B cell (primary cell): Measurements from ENCODE around the gene BEAN1. TPM values are rescaled to one million over a fixed set of nuclear protein-coding genes. Genes with fewer than 3 reads are reported as not detected.

Source experiments
- ATAC-seq: fragments of 200-7000 bp; cut with Tn5 transposase; one replicate; pipeline ENCODE4 v1.10.0; 2021; ENCODE audit warnings: low read depth, mild to moderate bottlenecking, moderate number of reproducible peaks, moderate library complexity
- CTCF ChIA-PET: fragments of 350-600 bp; sonication (Branson Sonifier 250); formaldehyde crosslinking; loops from one replicate; lab custom pipeline; 2021; ENCODE audit warnings: antibody characterized with exemption, inconsistent platforms; lab: Charles Lee
- POLR2A ChIA-PET: fragments of 350-600 bp; sonication (Branson Sonifier 250); formaldehyde crosslinking; loops from one replicate; lab custom pipeline; 2021; ENCODE audit warnings: antibody characterized with exemption; lab: Charles Lee
- DNase-seq: peaks from one replicate; pipeline ENCODE4 v3.0.0; 2013
- H2AFZ ChIP-seq: 2 replicates; pipeline ENCODE4 v1.6.1; 2012; ENCODE audit warnings: mild to moderate bottlenecking, low read depth, low read length; ENCODE audit not compliant: insufficient read depth, poor library complexity, severe bottlenecking
- H3K27ac ChIP-seq, 2 donors: 1 replicate in 1 of 2; 2 replicates in 1 of 2; pipeline ENCODE4 v1.5.1; 2012 to 2013; ENCODE audit warnings: low read length in 2 of 2, mild to moderate bottlenecking in 2 of 2, moderate library complexity in 1 of 2
- H3K27me3 ChIP-seq, 4 experiments: fragments of 200-600 bp in 1 of 4; sonication (generic) in 1 of 4; replicated peaks in 1 of 4; 1 replicate in 2 of 4; 2 replicates in 2 of 4; pipeline versions ENCODE4 v1.6.1 to v1.7.0; 2013 to 2016; ENCODE audit warnings: low read length in 3 of 4, mild to moderate bottlenecking in 2 of 4, mixed read lengths in 1 of 4, moderate library complexity in 1 of 4; ENCODE audit not compliant: insufficient read depth in 4 of 4, control insufficient read depth in 3 of 4; ENCODE audit errors: control extremely low read depth in 1 of 4
- H3K36me3 ChIP-seq, 2 experiments: replicated peaks in 1 of 2; 1 replicate in 1 of 2; 2 replicates in 1 of 2; pipeline versions ENCODE4 v1.6.1 to v1.7.1; 2013; ENCODE audit warnings: low read length in 1 of 2; ENCODE audit not compliant: insufficient read depth in 2 of 2, control insufficient read depth in 1 of 2; ENCODE audit errors: control extremely low read depth in 1 of 2, extremely low read depth in 1 of 2
- H3K4me1 ChIP-seq, 2 donors: fragments of 200-600 bp in 1 of 2; sonication (generic) in 1 of 2; 1 replicate in 1 of 2; 2 replicates in 1 of 2; pipeline versions ENCODE4 v1.5.1 to v1.6.1; 2013 to 2017; ENCODE audit warnings: low read length in 2 of 2; ENCODE audit not compliant: control insufficient read depth in 2 of 2, insufficient read depth in 2 of 2
- H3K4me2 ChIP-seq: replicated peaks from 2 replicates; pipeline ENCODE3; 2012; ENCODE audit warnings: mild to moderate bottlenecking, low read depth, low read length; ENCODE audit not compliant: poor library complexity, severe bottlenecking
- H3K4me3 ChIP-seq, 5 experiments: fragments of 200-600 bp in 1 of 5; sonication (generic) in 1 of 5; 1 replicate in 3 of 5; 2 replicates in 2 of 5; pipeline versions ENCODE4 v1.5.1 to v1.7.0; 2011 to 2016; ENCODE audit warnings: low read length in 4 of 5, mild to moderate bottlenecking in 4 of 5, low read depth in 2 of 5, control low read depth in 1 of 5, moderate library complexity in 1 of 5; ENCODE audit not compliant: insufficient read depth in 1 of 5; ENCODE audit errors: control extremely low read depth in 1 of 5, extremely low read depth in 1 of 5
- H3K79me2 ChIP-seq: fragments of 200-600 bp; sonication (generic); one replicate; pipeline ENCODE4 v1.6.0; 2016; ENCODE audit warnings: low read length; ENCODE audit not compliant: control insufficient read depth, insufficient read depth
- H3K9ac ChIP-seq: fragments of 200-600 bp; sonication (generic); 2 replicates; pipeline ENCODE4 v1.6.1; 2017; ENCODE audit warnings: mild to moderate bottlenecking, low read length, moderate library complexity
- H3K9me3 ChIP-seq, 3 donors: one replicate each; pipeline versions ENCODE4 v1.6.1 to v1.7.1; 2013; ENCODE audit warnings: low read length in 2 of 3; ENCODE audit not compliant: control insufficient read depth in 2 of 3, insufficient read depth in 1 of 3; ENCODE audit errors: control extremely low read depth in 1 of 3
- H4K20me1 ChIP-seq: 2 replicates; pipeline ENCODE4 v1.6.0; 2012; ENCODE audit warnings: mild to moderate bottlenecking, low read length; ENCODE audit not compliant: insufficient read depth, control insufficient read depth, poor library complexity, severe bottlenecking
- H3K27ac Mint-ChIP-seq: one replicate; pipeline ENCODE4 v1.8.0; 2021; ENCODE audit warnings: mixed read lengths
- H3K27me3 Mint-ChIP-seq: one replicate; pipeline ENCODE4 v1.8.0; 2021; ENCODE audit warnings: mixed read lengths
- H3K4me1 Mint-ChIP-seq: one replicate; pipeline ENCODE4 v1.8.0; 2021; ENCODE audit warnings: mixed read lengths
- H3K4me3 Mint-ChIP-seq: one replicate; pipeline ENCODE4 v1.8.0; 2021; ENCODE audit warnings: mixed read lengths
- H3K9me3 Mint-ChIP-seq: one replicate; pipeline ENCODE4 v1.8.0; 2022; ENCODE audit warnings: mixed read lengths; ENCODE audit not compliant: insufficient read depth
- EZH2 ChIP-seq: IDR thresholded peaks from 2 replicates; pipeline ENCODE4 v1.6.1; 2012; ENCODE audit warnings: borderline replicate concordance, low read depth, mild to moderate bottlenecking, moderate library complexity, low read length; ENCODE audit not compliant: insufficient read depth, poor library complexity, severe bottlenecking
- WGBS: methylation state at CpG from one replicate; pipeline ENCODE4 v1.1.5; 2013; ENCODE audit warnings: missing lambda C conversion rate; ENCODE audit not compliant: insufficient coverage; 5-methylcytosine and 5-hydroxymethylcytosine counted together
- intact Hi-C: fragments of 100-400 bp; cut with micrococcal nuclease; formaldehyde crosslinking; loops from one replicate; pipeline ENCODE4 v1.10.0; 2022
- polyA plus RNA-seq: library from polyadenylated mRNA; depleted of rRNA; stranded (reverse); fragments of >200 nt; gene quantifications from 2 replicates; pipeline ENCODE4 v1.2.3, GENCODE V29; 2012
- total RNA-seq, 2 donors: library from RNA; stranded (reverse); fragments of 120-200 nt in 1 of 2; gene quantifications; 1 replicate in 1 of 2; 2 replicates in 1 of 2; pipeline versions ENCODE4 v1.2.3 to v1.2.4, GENCODE V29; 2013 to 2022
- TF ChIP-seq, protein P1 (sequence below): fragments of 200-600 bp; IDR thresholded peaks from one replicate; pipeline ENCODE4 v1.8.0; 2022; ENCODE audit warnings: antibody characterized with exemption, mild to moderate bottlenecking

The BEAN1 gene
- total and polyA plus RNA-seq, 2 donors (not counting 1 experiment from before 2014, with no cell fraction given): not detected

DNA sequence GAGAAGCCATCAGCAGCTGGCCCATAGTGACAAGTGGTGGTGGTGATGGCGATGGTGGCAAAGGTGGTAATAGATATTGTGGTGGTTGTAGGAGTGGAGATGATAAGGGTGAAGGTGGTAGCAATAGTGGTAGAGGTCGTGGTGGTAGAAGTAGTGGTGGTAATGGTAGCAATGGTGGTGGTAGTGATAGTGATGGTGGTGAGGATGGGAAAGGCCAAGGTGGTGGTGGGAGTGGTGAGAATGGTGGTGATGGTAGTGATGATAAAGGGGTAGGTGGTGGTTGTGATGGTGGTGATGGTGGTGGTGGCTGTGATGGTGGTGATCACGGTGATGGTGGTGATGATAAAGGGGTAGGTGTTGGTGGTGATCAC, 47.5 kb upstream of the BEAN1 start:
- Mint-ChIP-seq H3K27ac (no peak overlapping the region), H3K27me3 (peaks cover 8% of the 10 kb centered on the region), H3K4me1 (no peaks in the 10 kb centered on the region), H3K9me3 (peaks cover 9% of the 10 kb centered on the region), H3K4me3 (no peak overlapping the region)
- Histone ChIP-seq H3K27me3 (peaks cover 0 to 5% (median 0%) of the 10 kb centered on the region in 4 experiments), H3K36me3 (no peaks in the 10 kb centered on the region), H2AFZ (no peak overlapping the region), H3K4me2 (no peak overlapping the region), H3K9me3 (no peaks in the 10 kb centered on the region), H3K4me3 (no peak overlapping the region), H3K9ac (no peak overlapping the region), H3K79me2 (no peaks in the 10 kb centered on the region), H4K20me1 (no peaks in the 10 kb centered on the region), H3K27ac (no peak overlapping the region), H3K4me1 (no peaks in the 10 kb centered on the region)
- ATAC-seq (no peak), DNase-seq (no peak)
- POLR2A ChIA-PET: no interaction called here
- CTCF ChIA-PET: no interaction called here
- intact Hi-C loops: no loop called here
- TF ChIP-seq EZH2: no peak
- TF ChIP-seq, protein P1, sequence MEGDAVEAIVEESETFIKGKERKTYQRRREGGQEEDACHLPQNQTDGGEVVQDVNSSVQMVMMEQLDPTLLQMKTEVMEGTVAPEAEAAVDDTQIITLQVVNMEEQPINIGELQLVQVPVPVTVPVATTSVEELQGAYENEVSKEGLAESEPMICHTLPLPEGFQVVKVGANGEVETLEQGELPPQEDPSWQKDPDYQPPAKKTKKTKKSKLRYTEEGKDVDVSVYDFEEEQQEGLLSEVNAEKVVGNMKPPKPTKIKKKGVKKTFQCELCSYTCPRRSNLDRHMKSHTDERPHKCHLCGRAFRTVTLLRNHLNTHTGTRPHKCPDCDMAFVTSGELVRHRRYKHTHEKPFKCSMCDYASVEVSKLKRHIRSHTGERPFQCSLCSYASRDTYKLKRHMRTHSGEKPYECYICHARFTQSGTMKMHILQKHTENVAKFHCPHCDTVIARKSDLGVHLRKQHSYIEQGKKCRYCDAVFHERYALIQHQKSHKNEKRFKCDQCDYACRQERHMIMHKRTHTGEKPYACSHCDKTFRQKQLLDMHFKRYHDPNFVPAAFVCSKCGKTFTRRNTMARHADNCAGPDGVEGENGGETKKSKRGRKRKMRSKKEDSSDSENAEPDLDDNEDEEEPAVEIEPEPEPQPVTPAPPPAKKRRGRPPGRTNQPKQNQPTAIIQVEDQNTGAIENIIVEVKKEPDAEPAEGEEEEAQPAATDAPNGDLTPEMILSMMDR: no peak
- WGBS: 84% methylated on average over 2 of the region's 3 CpGs

DNA sequence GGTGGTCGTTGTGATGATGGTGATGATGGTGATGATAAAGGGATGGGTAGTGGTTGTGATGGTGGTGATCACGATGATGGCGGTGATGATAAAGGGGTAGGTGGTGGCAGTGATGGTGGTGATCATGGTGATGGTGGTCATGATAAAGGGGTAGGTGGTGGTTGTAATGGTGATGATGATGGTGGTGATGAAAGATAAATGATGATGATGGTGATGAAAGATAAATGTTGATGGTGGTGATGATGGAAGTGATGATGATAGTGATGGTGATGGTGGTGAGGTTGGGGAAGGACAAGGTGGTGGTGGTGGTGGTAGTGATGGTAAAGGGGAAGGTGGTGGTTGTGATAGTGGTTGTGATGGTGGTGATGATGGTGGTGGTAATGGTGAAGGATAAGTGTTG, 46.7 kb upstream of the BEAN1 start:
- H3K27me3 ChIP-seq: peaks cover 0 to 5% (median 0%) of the 10 kb centered on the region in 4 experiments
- H3K4me3 ChIP-seq: no peak overlapping the region
- no peak for DNase-seq
- TF ChIP-seq EZH2: no peak
- TF ChIP-seq, protein P1: no peak
- H3K27me3 Mint-ChIP-seq: peaks cover 8% of the 10 kb centered on the region
- no peaks in the 10 kb centered on the region for H3K79me2 ChIP-seq
- no peaks in the 10 kb centered on the region for H3K36me3 ChIP-seq
- H4K20me1 ChIP-seq: no peaks in the 10 kb centered on the region
- H3K27ac ChIP-seq: no peak overlapping the region
- H3K9ac ChIP-seq: no peak overlapping the region
- peaks cover 9% of the 10 kb centered on the region for H3K9me3 Mint-ChIP-seq
- no peak overlapping the region for H2AFZ ChIP-seq
- H3K27ac Mint-ChIP-seq: no peak overlapping the region
- WGBS: 77% methylated on average over 3 of the region's 3 CpGs
- ChIA-PET POLR2A (no interaction called here), CTCF (no interaction called here)
- no peak for ATAC-seq
- H3K4me1 ChIP-seq: no peaks in the 10 kb centered on the region
- H3K4me2 ChIP-seq: no peak overlapping the region
- H3K4me1 Mint-ChIP-seq: no peaks in the 10 kb centered on the region
- no peaks in the 10 kb centered on the region for H3K9me3 ChIP-seq
- no peak overlapping the region for H3K4me3 Mint-ChIP-seq
- intact Hi-C loops: no loop called here
